Endothelial cell of umbilical vein (primary cell): ENCODE results near the gene TM2D1. TPM values are rescaled to one million over a fixed set of nuclear protein-coding genes. Genes with fewer than 3 reads are reported as not detected.

Source experiments
- BruUV-seq: library from RNA; stranded (reverse); fragments of 400-500 nt; replicated peaks from 2 replicates; lab custom pipeline; 2021; lab: Mats Ljungman, UMichigan
- CTCF ChIA-PET: fragments of 300-600, 350-600 bp; sonication (Branson Sonifier 250); formaldehyde crosslinking; loops from one replicate; lab custom pipeline; 2021; ENCODE audit warnings: antibody characterized with exemption, inconsistent platforms; lab: Charles Lee
- POLR2A ChIA-PET: fragments of 300-600, 350-600 bp; sonication (Branson Sonifier 250); formaldehyde crosslinking; loops from one replicate; lab custom pipeline; 2021; ENCODE audit warnings: antibody characterized with exemption, inconsistent platforms; lab: Charles Lee
- DNase-seq: peaks from one replicate; pipeline ENCODE4 v3.0.0-alpha.2; 2011; ENCODE audit warnings: low read depth, low spot score
- FAIRE-seq: peaks from 2 replicates; lab custom pipeline; 2011; peaks lifted over from hg19 to GRCh38; lab: Jason Lieb, UNC
- H2AFZ ChIP-seq: 2 replicates; pipeline ENCODE4 v1.6.0; 2012; ENCODE audit warnings: low read depth, low read length, control low read depth, inconsistent platforms
- H3K27ac ChIP-seq: 2 replicates; pipeline ENCODE4 v1.5.1; 2011; ENCODE audit warnings: low read depth, mild to moderate bottlenecking, control low read depth, low read length, moderate library complexity; ENCODE audit not compliant: insufficient read depth
- H3K27me3 ChIP-seq, 2 experiments: 2 replicates each; pipeline versions ENCODE4 v1.6.0 to v1.6.1; 2011; ENCODE audit warnings: low read length in 2 of 2, mixed read lengths in 1 of 2; ENCODE audit not compliant: control insufficient read depth in 2 of 2, insufficient read depth in 2 of 2
- H3K36me3 ChIP-seq, 2 experiments: 2 replicates in 1 of 2; 3 replicates in 1 of 2; pipeline ENCODE4 v1.5.1; 2011; ENCODE audit warnings: low read length in 2 of 2, mild to moderate bottlenecking in 1 of 2, moderate library complexity in 1 of 2; ENCODE audit not compliant: control insufficient read depth in 2 of 2, insufficient read depth in 2 of 2; ENCODE audit errors: extremely low read depth in 1 of 2
- H3K4me1 ChIP-seq: 3 replicates; pipeline ENCODE4 v1.5.1; 2011; ENCODE audit warnings: mild to moderate bottlenecking, low read length; ENCODE audit not compliant: control insufficient read depth, insufficient read depth; ENCODE audit errors: extremely low read depth
- H3K4me2 ChIP-seq: 2 replicates; pipeline ENCODE4 v1.6.1; 2011; ENCODE audit warnings: low read length, control low read depth, mixed read lengths; ENCODE audit not compliant: insufficient read depth
- H3K4me3 ChIP-seq, 3 experiments: fragments of 200-600 bp in 1 of 3; sonication (generic), shearing (Covaris generic) in 1 of 3; replicated peaks in 1 of 3; 2 replicates each; pipeline ENCODE4 v1.5.1; 2011 to 2016; ENCODE audit warnings: control low read depth in 3 of 3, low read length in 3 of 3, mild to moderate bottlenecking in 2 of 3, inconsistent platforms in 1 of 3, low read depth in 1 of 3, moderate library complexity in 1 of 3; ENCODE audit not compliant: insufficient read depth in 1 of 3
- H3K79me2 ChIP-seq: 2 replicates; pipeline ENCODE4 v1.6.0; 2012; ENCODE audit warnings: low read length, inconsistent platforms; ENCODE audit not compliant: control insufficient read depth, insufficient read depth
- H3K9ac ChIP-seq: replicated peaks from 2 replicates; pipeline ENCODE3; 2011; ENCODE audit warnings: low read length, control low read depth; ENCODE audit not compliant: insufficient read depth; ENCODE audit errors: extremely low read depth
- H3K9me1 ChIP-seq: replicated peaks from 3 replicates; pipeline ENCODE4 v1.6.0; 2011; ENCODE audit warnings: mild to moderate bottlenecking, low read length; ENCODE audit not compliant: control insufficient read depth, insufficient read depth; ENCODE audit errors: extremely low read depth
- H3K9me3 ChIP-seq: replicated peaks from 2 replicates; pipeline ENCODE4 v1.5.1; 2012; ENCODE audit warnings: low read length, inconsistent platforms; ENCODE audit not compliant: control insufficient read depth, insufficient read depth
- H4K20me1 ChIP-seq: replicated peaks from 2 replicates; pipeline ENCODE3; 2011; ENCODE audit warnings: mild to moderate bottlenecking, low read length; ENCODE audit not compliant: control insufficient read depth, insufficient read depth; ENCODE audit errors: extremely low read depth
- EZH2 ChIP-seq: IDR thresholded peaks from 2 replicates; pipeline ENCODE4 v1.6.1; 2012; ENCODE audit warnings: borderline replicate concordance, low read depth, mild to moderate bottlenecking, moderate library complexity, low read length, inconsistent platforms; ENCODE audit not compliant: severe bottlenecking
- FOS ChIP-seq: IDR thresholded peaks from 2 replicates; pipeline ENCODE4 v1.6.1; 2011; ENCODE audit warnings: mild to moderate bottlenecking, low read length, moderate library complexity, borderline replicate concordance; ENCODE audit not compliant: insufficient read depth
- GATA2 ChIP-seq: IDR thresholded peaks from 2 replicates; pipeline ENCODE4 v1.7.0; 2011; ENCODE audit warnings: low read depth, mild to moderate bottlenecking, moderate library complexity, mixed read lengths, low read length; ENCODE audit not compliant: insufficient read length, insufficient read depth
- JUN ChIP-seq: IDR thresholded peaks from 2 replicates; pipeline ENCODE4 v1.6.1; 2011; ENCODE audit warnings: borderline replicate concordance, low read depth; ENCODE audit not compliant: insufficient read length, insufficient read depth
- MYC ChIP-seq: IDR thresholded peaks from one replicate; pipeline ENCODE4 v1.6.1; 2011; ENCODE audit warnings: mild to moderate bottlenecking, low read depth, low read length
- POLR2A ChIP-seq: IDR thresholded peaks from 2 replicates; pipeline ENCODE4 v1.6.1; 2012; ENCODE audit warnings: low read depth, mild to moderate bottlenecking, control low read depth, low read length
- POLR2AphosphoS5 ChIP-seq: IDR thresholded peaks from 2 replicates; pipeline ENCODE4 v1.6.1; 2012; ENCODE audit warnings: low read depth, mild to moderate bottlenecking, control low read depth, low read length, moderate library complexity; ENCODE audit not compliant: insufficient read depth
- dilution Hi-C: fragments of 300-500 bp; cut with MboI; formaldehyde crosslinking; loops from one replicate; pipeline ENCODE4 v1.15.0; 2019; ENCODE audit warnings: low sequenced_read_pairs; ENCODE audit not compliant: extremely low pct_ligation_motif_present
- intact Hi-C: fragments of 100-400 bp; cut with micrococcal nuclease; formaldehyde crosslinking; loops from one replicate; pipeline ENCODE4 v1.10.0; 2022
- polyA plus RNA-seq, 4 experiments: library from polyadenylated mRNA; depleted of rRNA in 3 of 4; stranded (reverse) in 3 of 4; unstranded in 1 of 4; fragments of >200 nt; gene quantifications; 2 replicates each; pipeline versions ENCODE4 v1.2.1 to v1.2.3, GENCODE V29; 2011 to 2012; ENCODE audit warnings: missing spikeins in 1 of 4
- total RNA-seq: library from RNA; stranded (reverse); gene quantifications from 2 replicates; pipeline ENCODE4 v1.2.3, GENCODE V29; 2021
- TF ChIP-seq, protein P1 (sequence below): IDR thresholded peaks from 2 replicates; pipeline ENCODE4 v1.6.1; 2011; ENCODE audit not compliant: insufficient read depth, insufficient read length
- TF ChIP-seq, protein P2 (sequence below), 2 donors: IDR thresholded peaks; 1 replicate in 1 of 2; 2 replicates in 1 of 2; pipeline ENCODE4 v1.5.1; 2011; ENCODE audit warnings: low read length in 2 of 2, mild to moderate bottlenecking in 2 of 2, moderate library complexity in 2 of 2, control low read depth in 1 of 2, inconsistent platforms in 1 of 2, low read depth in 1 of 2; ENCODE audit not compliant: insufficient read depth in 1 of 2; ENCODE audit errors: extremely low read depth in 1 of 2

The TM2D1 gene
- total and polyA plus RNA-seq, 2 donors (not counting 3 experiments of a cell fraction or from before 2014, with no cell fraction given) = 37.5 to 50.0 TPM

DNA sequence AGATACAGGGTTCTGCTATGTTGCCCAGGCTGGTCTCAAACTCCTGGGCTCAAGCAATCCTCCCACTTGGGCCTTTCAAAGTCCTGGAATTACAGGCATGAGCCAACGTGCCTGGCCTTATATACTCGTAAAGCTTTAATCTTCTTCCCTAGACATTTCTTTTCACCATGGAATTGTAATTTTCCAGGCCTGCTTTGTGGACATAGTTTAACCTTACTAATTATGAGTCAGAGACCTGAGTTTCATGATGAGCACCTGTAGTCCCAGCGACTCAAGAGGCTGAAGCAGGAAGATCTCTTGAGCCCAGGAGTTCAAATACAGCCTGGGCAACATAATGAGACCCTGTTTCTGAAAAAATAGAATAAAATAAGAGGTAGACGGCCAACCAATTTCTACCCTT is 29.6 kb upstream of the TM2D1 start:
- FAIRE-seq (no peak), DNase-seq (no peak)
- ChIA-PET POLR2A (interaction anchor here (0.6 kb wide), 1 partner anchor 18 kb away, joined by 8 read pairs; no protein-coding TSS in a partner anchor), CTCF (interaction anchor here (1.8 kb wide), 1 partner anchor 1783 kb away, joined by 4 read pairs; no protein-coding TSS in a partner anchor)
- Histone ChIP-seq H3K9me1 (no peaks in the 10 kb centered on the region), H3K9me3 (no peaks in the 10 kb centered on the region), H3K4me2 (no peak overlapping the region), H2AFZ (no peak overlapping the region), H3K27ac (no peak overlapping the region), H3K4me3 (no peak overlapping the region), H3K9ac (no peak overlapping the region), H3K36me3 (no peaks in the 10 kb centered on the region), H3K4me1 (no peaks in the 10 kb centered on the region), H4K20me1 (no peaks in the 10 kb centered on the region), H3K27me3 (no peaks in the 10 kb centered on the region), H3K79me2 (no peaks in the 10 kb centered on the region)
- intact Hi-C loops (no loop called here), dilution Hi-C loops (no loop called here)
- TF ChIP-seq POLR2A (no peak), FOS (no peak), POLR2AphosphoS5 (no peak), JUN (no peak), MYC (no peak), EZH2 (no peak), GATA2 (no peak)
- TF ChIP-seq, protein P1, sequence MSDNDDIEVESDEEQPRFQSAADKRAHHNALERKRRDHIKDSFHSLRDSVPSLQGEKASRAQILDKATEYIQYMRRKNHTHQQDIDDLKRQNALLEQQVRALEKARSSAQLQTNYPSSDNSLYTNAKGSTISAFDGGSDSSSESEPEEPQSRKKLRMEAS = no peak
- TF ChIP-seq, protein P2, sequence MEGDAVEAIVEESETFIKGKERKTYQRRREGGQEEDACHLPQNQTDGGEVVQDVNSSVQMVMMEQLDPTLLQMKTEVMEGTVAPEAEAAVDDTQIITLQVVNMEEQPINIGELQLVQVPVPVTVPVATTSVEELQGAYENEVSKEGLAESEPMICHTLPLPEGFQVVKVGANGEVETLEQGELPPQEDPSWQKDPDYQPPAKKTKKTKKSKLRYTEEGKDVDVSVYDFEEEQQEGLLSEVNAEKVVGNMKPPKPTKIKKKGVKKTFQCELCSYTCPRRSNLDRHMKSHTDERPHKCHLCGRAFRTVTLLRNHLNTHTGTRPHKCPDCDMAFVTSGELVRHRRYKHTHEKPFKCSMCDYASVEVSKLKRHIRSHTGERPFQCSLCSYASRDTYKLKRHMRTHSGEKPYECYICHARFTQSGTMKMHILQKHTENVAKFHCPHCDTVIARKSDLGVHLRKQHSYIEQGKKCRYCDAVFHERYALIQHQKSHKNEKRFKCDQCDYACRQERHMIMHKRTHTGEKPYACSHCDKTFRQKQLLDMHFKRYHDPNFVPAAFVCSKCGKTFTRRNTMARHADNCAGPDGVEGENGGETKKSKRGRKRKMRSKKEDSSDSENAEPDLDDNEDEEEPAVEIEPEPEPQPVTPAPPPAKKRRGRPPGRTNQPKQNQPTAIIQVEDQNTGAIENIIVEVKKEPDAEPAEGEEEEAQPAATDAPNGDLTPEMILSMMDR (IDR thresholded peaks at IDR 0.05; ENCODE audit: extremely low read depth in 1 of 2, insufficient read depth in 1 of 2, low read depth in 1 of 2, low read length in 2 of 2) = no peak
- BruUV-seq = no TSS peak
